ENCODE results near the gene RAB5B.
A peak's percentile ranks its signal among the peaks of the same experiment; 100 is the strongest.
"Not testable (repeated sequence)": the region's sequence is repeated elsewhere in the genome, so short reads cannot be mapped to it uniquely, and the experiment has no call there.

Gene RAB5B

GRCh38 chr12:56028511-56029165, 54.8 kb downstream of the RAB5B start:
- no peaks in the 10 kb centered on the region for H3K27me3 Mint-ChIP-seq
- DNase-seq: no peak
- peak overlapping the region; percentile 86 for H3K27ac Mint-ChIP-seq
- H3K9me3 Mint-ChIP-seq: no peaks in the 10 kb centered on the region
- peak overlapping the region; percentile 24 for H3K4me3 Mint-ChIP-seq
- H3K4me1 Mint-ChIP-seq: peaks cover 57% of the 10 kb centered on the region
- peaks cover 67% of the 10 kb centered on the region for H3K36me3 Mint-ChIP-seq
- CTCF ChIA-PET: interaction anchor here (0.7 to 10.4 kb wide), 14 partner anchors 8 to 1668 kb away, joined by 3 to 128 read pairs (median 7); partner anchors contain the start of genes IKZF4, RAB5B and SUOX

GRCh38 chr12:56029166-56029519, 55.3 kb downstream of the RAB5B start:
- Mint-ChIP-seq H3K36me3 (peaks cover 65% of the 10 kb centered on the region), H3K9me3 (no peaks in the 10 kb centered on the region), H3K4me3 (no peak overlapping the region), H3K27me3 (no peaks in the 10 kb centered on the region), H3K4me1 (peaks cover 53% of the 10 kb centered on the region), H3K27ac (peak overlapping the region; percentile 86)
- CTCF ChIA-PET: interaction anchor here (0.7 to 10.4 kb wide), 16 partner anchors 8 to 290 kb away, joined by 3 to 128 read pairs (median 6); partner anchors contain the start of genes IKZF4, RAB5B and SUOX
- no peak for DNase-seq

- H3K9me3 Mint-ChIP-seq: no peaks in the 10 kb centered on the region
- CTCF ChIA-PET: interaction anchor here (0.7 to 10.4 kb wide), 17 partner anchors 9 to 291 kb away, joined by 3 to 128 read pairs (median 5); partner anchors contain the start of genes IKZF4, RAB5B and SUOX
- no peak overlapping the region for H3K4me3 Mint-ChIP-seq
- H3K36me3 Mint-ChIP-seq: peaks cover 70% of the 10 kb centered on the region
- no peaks in the 10 kb centered on the region for H3K27me3 Mint-ChIP-seq
- H3K4me1 Mint-ChIP-seq: peaks cover 53% of the 10 kb centered on the region
- peak overlapping the region; percentile 6 for H3K27ac Mint-ChIP-seq
- peak; percentile 70 for DNase-seq
Observed at GRCh38 chr12:56029666-56030293, 55.9 kb downstream of the RAB5B start.

- Mint-ChIP-seq H3K4me1 (peaks cover 40% of the 10 kb centered on the region), H3K9me3 (no peaks in the 10 kb centered on the region), H3K27ac (peak overlapping the region; percentile 47), H3K27me3 (no peaks in the 10 kb centered on the region), H3K4me3 (no peak overlapping the region), H3K36me3 (peaks cover 71% of the 10 kb centered on the region)
- DNase-seq: no peak
- CTCF ChIA-PET: interaction anchor here (0.6 to 10.4 kb wide), 3 partner anchors 36 to 181 kb away, joined by 3 to 128 read pairs (median 8); partner anchors contain the start of gene SUOX
Observed at GRCh38 chr12:56031987-56032386, 58.1 kb downstream of the RAB5B start.

GRCh38 chr12:56034586-56035332, 60.9 kb downstream of the RAB5B start:
- no peaks in the 10 kb centered on the region for H3K27me3 Mint-ChIP-seq
- no peak overlapping the region for H3K4me3 Mint-ChIP-seq
- DNase-seq: no peak
- H3K36me3 Mint-ChIP-seq: peaks cover 60% of the 10 kb centered on the region
- H3K4me1 Mint-ChIP-seq: peaks cover 27% of the 10 kb centered on the region
- CTCF ChIA-PET: no interaction called here
- H3K27ac Mint-ChIP-seq: no peak overlapping the region
- H3K9me3 Mint-ChIP-seq: no peaks in the 10 kb centered on the region

GRCh38 chr12:56037161-56037560, 63.3 kb downstream of the RAB5B start:
- H3K4me1 Mint-ChIP-seq: peaks cover 30% of the 10 kb centered on the region
- H3K27ac Mint-ChIP-seq: peak overlapping the region; percentile 69
- no peak for DNase-seq
- H3K36me3 Mint-ChIP-seq: peaks cover 46% of the 10 kb centered on the region
- peaks cover 3% of the 10 kb centered on the region for H3K27me3 Mint-ChIP-seq
- H3K4me3 Mint-ChIP-seq: no peak overlapping the region
- no peaks in the 10 kb centered on the region for H3K9me3 Mint-ChIP-seq
- CTCF ChIA-PET: interaction anchor here (1.5 kb wide), 1 partner anchor 298 kb away, joined by 6 read pairs; no protein-coding TSS in a partner anchor

- H3K36me3 Mint-ChIP-seq: peaks cover 47% of the 10 kb centered on the region
Observed at GRCh38 chr12:56038022-56038655, 64.3 kb downstream of the RAB5B start.

GRCh38 chr12:56040151-56040550, 66.3 kb downstream of the RAB5B start:
- Mint-ChIP-seq H3K27me3 (peaks cover 3% of the 10 kb centered on the region), H3K9me3 (no peaks in the 10 kb centered on the region), H3K27ac (peak overlapping the region; percentile 69), H3K4me1 (peaks cover 45% of the 10 kb centered on the region), H3K4me3 (peak overlapping the region; percentile 92), H3K36me3 (peaks cover 53% of the 10 kb centered on the region)
- DNase-seq: no peak
- CTCF ChIA-PET: interaction anchor here (0.6 to 2.1 kb wide), 11 partner anchors 11 to 301 kb away, joined by 3 to 43 read pairs (median 4); partner anchors contain the start of genes SMARCC2 and SUOX

More at GRCh38 chr12:56038022-56038655, 64.3 kb downstream of the RAB5B start:
- Mint-ChIP-seq H3K4me3 (no peak overlapping the region), H3K27ac (peak overlapping the region; percentile 9), H3K4me1 (peaks cover 35% of the 10 kb centered on the region), H3K27me3 (peaks cover 3% of the 10 kb centered on the region), H3K9me3 (no peaks in the 10 kb centered on the region)
- CTCF ChIA-PET: interaction anchor here (1.5 to 2.1 kb wide), 2 partner anchors 43 to 299 kb away, joined by 6 to 8 read pairs; no protein-coding TSS in a partner anchor
- no peak for DNase-seq

- H3K9me3 Mint-ChIP-seq: no peaks in the 10 kb centered on the region
- CTCF ChIA-PET: interaction anchor here (1.0 to 2.1 kb wide), 10 partner anchors 12 to 302 kb away, joined by 3 to 43 read pairs (median 4); partner anchors contain the start of genes PA2G4, SMARCC2 and SUOX
- peak overlapping the region; percentile 92 for H3K4me3 Mint-ChIP-seq
- peaks cover 49% of the 10 kb centered on the region for H3K4me1 Mint-ChIP-seq
- H3K27me3 Mint-ChIP-seq: peaks cover 3% of the 10 kb centered on the region
- DNase-seq: peak; percentile 29
- peak overlapping the region; percentile 91 for H3K27ac Mint-ChIP-seq
- H3K36me3 Mint-ChIP-seq: peaks cover 47% of the 10 kb centered on the region
Observed at GRCh38 chr12:56040963-56041551, 67.2 kb downstream of the RAB5B start.

GRCh38 chr12:56041552-56042429, 67.9 kb downstream of the RAB5B start, which contains the start of gene RPS26:
TSS of gene RPS26 (plus strand) at chr12:56041918. CDS start at chr12:56042167, 249 bp downstream.
- CTCF ChIA-PET: interaction anchor here (1.1 to 2.1 kb wide), 8 partner anchors 12 to 303 kb away, joined by 3 to 43 read pairs (median 4); partner anchors contain the start of genes PA2G4 and SUOX

GRCh38 chr12:56042430-56042813, 68.5 kb downstream of the RAB5B start:
- H3K27me3 Mint-ChIP-seq, H3K9me3 Mint-ChIP-seq, CTCF ChIA-PET: not testable (repeated sequence)
- Mint-ChIP-seq H3K27ac (peak overlapping the region; percentile 91), H3K4me1 (peaks cover 56% of the 10 kb centered on the region), H3K4me3 (peak overlapping the region; percentile 92), H3K36me3 (peaks cover 44% of the 10 kb centered on the region)
- DNase-seq: peak; percentile 30

More at GRCh38 chr12:56041552-56042429, 67.9 kb downstream of the RAB5B start, which contains the start of gene RPS26:
- peak within 1 kb of the TSS; percentile 91 for H3K27ac Mint-ChIP-seq
- H3K27me3 Mint-ChIP-seq: peaks cover 3% of the 10 kb centered on the region
- peaks cover 54% of the 10 kb centered on the region for H3K4me1 Mint-ChIP-seq
- peak; percentile 95 for DNase-seq
- peaks cover 44% of the 10 kb centered on the region for H3K36me3 Mint-ChIP-seq
- peak within 1 kb of the TSS; percentile 92 for H3K4me3 Mint-ChIP-seq
- no peaks in the 10 kb centered on the region for H3K9me3 Mint-ChIP-seq

GRCh38 chr12:56042843-56043242, 69.0 kb downstream of the RAB5B start:
- DNase-seq: no peak
- CTCF ChIA-PET: no interaction called here
- H3K36me3 Mint-ChIP-seq: peaks cover 42% of the 10 kb centered on the region

More at GRCh38 chr12:56042843-56043242, 69.0 kb downstream of the RAB5B start:
- peak overlapping the region; percentile 91 for H3K27ac Mint-ChIP-seq
- peaks cover 53% of the 10 kb centered on the region for H3K4me1 Mint-ChIP-seq
- H3K4me3 Mint-ChIP-seq: peak overlapping the region; percentile 92
- no peaks in the 10 kb centered on the region for H3K9me3 Mint-ChIP-seq
- peaks cover 3% of the 10 kb centered on the region for H3K27me3 Mint-ChIP-seq

All from activated naive CD4-positive, alpha-beta T cell treated with anti-CD3 and anti-CD28 coated beads, Interleukin-2, amount 10 ng/mL, durations not matched to agents 7 days and 5 days (primary cell).